Sigmoid colon (tissue), 4 donors: ENCODE data around the gene THBS1.

Experiments used
- CTCF ChIP-seq, 4 experiments: fragments of 450-650 bp in 3 of 4; fragments of 200-600 bp in 1 of 4; IDR thresholded peaks; one replicate each; pipeline ENCODE4 v1.5.1; 2016 to 2019; ENCODE audit warnings: antibody characterized with exemption in 4 of 4, mild to moderate bottlenecking in 3 of 4, moderate library complexity in 2 of 4
- EP300 ChIP-seq, 4 donors: sonication (generic); formaldehyde crosslinking; IDR thresholded peaks; one replicate each; pipeline ENCODE4 v1.6.1; 2017; ENCODE audit warnings: antibody characterized with exemption in 4 of 4
- POLR2A ChIP-seq, 2 donors: fragments of 450-650 bp; IDR thresholded peaks; one replicate each; pipeline ENCODE4 v1.6.1; 2016; ENCODE audit warnings: antibody characterized with exemption in 2 of 2, mild to moderate bottlenecking in 2 of 2, moderate library complexity in 2 of 2
- POLR2AphosphoS5 ChIP-seq, 4 donors: sonication (generic); formaldehyde crosslinking; IDR thresholded peaks; one replicate each; pipeline ENCODE4 v1.6.1; 2017; ENCODE audit warnings: antibody characterized with exemption in 4 of 4

- TF ChIP-seq POLR2A (IDR thresholded peaks at IDR 0.05): no peak
- no peak for TF ChIP-seq CTCF (IDR thresholded peaks at IDR 0.05)
- no peak for TF ChIP-seq EP300 (IDR thresholded peaks at IDR 0.05)
- TF ChIP-seq POLR2AphosphoS5 (IDR thresholded peaks at IDR 0.05): no peak
Observed at GRCh38 chr15:39621210-39621609, 40.3 kb downstream of the THBS1 start.
